Lower leg skin (tissue), 3 donors: Measurements from ENCODE around the gene MVB12B.

Experiments
- POLR2A ChIP-seq, 2 donors: fragments of 450-650 bp; IDR thresholded peaks; one replicate each; pipeline ENCODE4 v1.6.1; 2016 to 2017; ENCODE audit warnings: antibody characterized with exemption in 2 of 2, mild to moderate bottlenecking in 1 of 2, moderate library complexity in 1 of 2
- TF ChIP-seq, protein P1 (sequence below), 3 donors: fragments of 450-650 bp; IDR thresholded peaks; one replicate each; pipeline ENCODE4 v1.5.1; 2016; ENCODE audit warnings: antibody characterized with exemption in 3 of 3, mild to moderate bottlenecking in 3 of 3, moderate library complexity in 2 of 3

- TF ChIP-seq POLR2A (IDR thresholded peaks at IDR 0.05) = no peak
- TF ChIP-seq, protein P1, sequence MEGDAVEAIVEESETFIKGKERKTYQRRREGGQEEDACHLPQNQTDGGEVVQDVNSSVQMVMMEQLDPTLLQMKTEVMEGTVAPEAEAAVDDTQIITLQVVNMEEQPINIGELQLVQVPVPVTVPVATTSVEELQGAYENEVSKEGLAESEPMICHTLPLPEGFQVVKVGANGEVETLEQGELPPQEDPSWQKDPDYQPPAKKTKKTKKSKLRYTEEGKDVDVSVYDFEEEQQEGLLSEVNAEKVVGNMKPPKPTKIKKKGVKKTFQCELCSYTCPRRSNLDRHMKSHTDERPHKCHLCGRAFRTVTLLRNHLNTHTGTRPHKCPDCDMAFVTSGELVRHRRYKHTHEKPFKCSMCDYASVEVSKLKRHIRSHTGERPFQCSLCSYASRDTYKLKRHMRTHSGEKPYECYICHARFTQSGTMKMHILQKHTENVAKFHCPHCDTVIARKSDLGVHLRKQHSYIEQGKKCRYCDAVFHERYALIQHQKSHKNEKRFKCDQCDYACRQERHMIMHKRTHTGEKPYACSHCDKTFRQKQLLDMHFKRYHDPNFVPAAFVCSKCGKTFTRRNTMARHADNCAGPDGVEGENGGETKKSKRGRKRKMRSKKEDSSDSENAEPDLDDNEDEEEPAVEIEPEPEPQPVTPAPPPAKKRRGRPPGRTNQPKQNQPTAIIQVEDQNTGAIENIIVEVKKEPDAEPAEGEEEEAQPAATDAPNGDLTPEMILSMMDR (IDR thresholded peaks at IDR 0.05) = no peak
These were observed 131.3 kb downstream of the MVB12B start for GRCh38 chr9:126457890-126458289.
